Measurements from ENCODE around the gene RNF44.

The RNF44 gene

GRCh38 chr5:176532795-176533194 lies 4.4 kb downstream of the RNF44 start:
- no peaks in the 10 kb centered on the region for H3K9me3 ChIP-seq (replicated peaks; ENCODE audit: insufficient read depth, low read length)
- H3K79me2 ChIP-seq (ENCODE audit: low read length), result peaks cover 39% of the 10 kb centered on the region
- H3F3A ChIP-seq (ENCODE audit: insufficient read depth, low read length), result peaks cover 2% of the 10 kb centered on the region; the same call in 1 of the 2 replicates
- H3K4me2 ChIP-seq (ENCODE audit: low read depth, low read length), result no peak overlapping the region
- no peak overlapping the region for H3K27ac ChIP-seq (ENCODE audit: low read length)
- no peak overlapping the region for H3K9ac ChIP-seq (ENCODE audit: low read length)
- no peak for TF ChIP-seq EZH2phosphoT487 (IDR thresholded peaks at IDR 0.05; ENCODE audit: low read length)
- TF ChIP-seq EZH2 (optimal IDR thresholded peaks at IDR 0.05; ENCODE audit: low read depth, low read length), result no peak
- no peak for TF ChIP-seq CTCF (IDR thresholded peaks at IDR 0.05; ENCODE audit: low read length)
- H3K9me2 ChIP-seq (replicated peaks; ENCODE audit: insufficient read depth, low read length), result no peaks in the 10 kb centered on the region
- no peaks in the 10 kb centered on the region for H3K27me3 ChIP-seq (replicated peaks; ENCODE audit: insufficient read depth, low read length)
- H3K36me3 ChIP-seq (replicated peaks; ENCODE audit: insufficient read depth, low read length), result no peaks in the 10 kb centered on the region
- H2AFZ ChIP-seq (ENCODE audit: low read length), result no peak overlapping the region
- no peak for DNase-seq
- peaks cover 4% of the 10 kb centered on the region; the same call in 1 of the 2 replicates for H3K4me1 ChIP-seq (ENCODE audit: low read length)
- H3K4me3 ChIP-seq (ENCODE audit: low read length), result no peak overlapping the region
- H4K20me1 ChIP-seq (ENCODE audit: insufficient read depth, low read length), result no peaks in the 10 kb centered on the region

- Histone ChIP-seq H2AFZ (ENCODE audit: low read length) (no peak overlapping the region), H3K4me2 (ENCODE audit: low read depth, low read length) (no peak overlapping the region), H3K27ac (ENCODE audit: low read length) (no peak overlapping the region), H3K36me3 (replicated peaks; ENCODE audit: insufficient read depth, low read length) (no peaks in the 10 kb centered on the region), H3K9me3 (replicated peaks; ENCODE audit: insufficient read depth, low read length) (no peaks in the 10 kb centered on the region), H3F3A (ENCODE audit: insufficient read depth, low read length) (peaks cover under 1% of the 10 kb centered on the region; the same call in 1 of the 2 replicates), H3K9ac (ENCODE audit: low read length) (no peak overlapping the region), H3K27me3 (replicated peaks; ENCODE audit: insufficient read depth, low read length) (no peaks in the 10 kb centered on the region), H3K79me2 (ENCODE audit: low read length) (peaks cover 39% of the 10 kb centered on the region), H3K4me1 (ENCODE audit: low read length) (peaks cover 4% of the 10 kb centered on the region; the same call in 1 of the 2 replicates), H4K20me1 (ENCODE audit: insufficient read depth, low read length) (no peaks in the 10 kb centered on the region), H3K9me2 (replicated peaks; ENCODE audit: insufficient read depth, low read length) (no peaks in the 10 kb centered on the region), H3K4me3 (ENCODE audit: low read length) (no peak overlapping the region)
- TF ChIP-seq EZH2 (optimal IDR thresholded peaks at IDR 0.05; ENCODE audit: low read depth, low read length) (no peak), EZH2phosphoT487 (IDR thresholded peaks at IDR 0.05; ENCODE audit: low read length) (no peak), CTCF (IDR thresholded peaks at IDR 0.05; ENCODE audit: low read length) (no peak)
- DNase-seq, result no peak
Observed at GRCh38 chr5:176531902-176532493, 5.2 kb downstream of the RNF44 start.

DNA sequence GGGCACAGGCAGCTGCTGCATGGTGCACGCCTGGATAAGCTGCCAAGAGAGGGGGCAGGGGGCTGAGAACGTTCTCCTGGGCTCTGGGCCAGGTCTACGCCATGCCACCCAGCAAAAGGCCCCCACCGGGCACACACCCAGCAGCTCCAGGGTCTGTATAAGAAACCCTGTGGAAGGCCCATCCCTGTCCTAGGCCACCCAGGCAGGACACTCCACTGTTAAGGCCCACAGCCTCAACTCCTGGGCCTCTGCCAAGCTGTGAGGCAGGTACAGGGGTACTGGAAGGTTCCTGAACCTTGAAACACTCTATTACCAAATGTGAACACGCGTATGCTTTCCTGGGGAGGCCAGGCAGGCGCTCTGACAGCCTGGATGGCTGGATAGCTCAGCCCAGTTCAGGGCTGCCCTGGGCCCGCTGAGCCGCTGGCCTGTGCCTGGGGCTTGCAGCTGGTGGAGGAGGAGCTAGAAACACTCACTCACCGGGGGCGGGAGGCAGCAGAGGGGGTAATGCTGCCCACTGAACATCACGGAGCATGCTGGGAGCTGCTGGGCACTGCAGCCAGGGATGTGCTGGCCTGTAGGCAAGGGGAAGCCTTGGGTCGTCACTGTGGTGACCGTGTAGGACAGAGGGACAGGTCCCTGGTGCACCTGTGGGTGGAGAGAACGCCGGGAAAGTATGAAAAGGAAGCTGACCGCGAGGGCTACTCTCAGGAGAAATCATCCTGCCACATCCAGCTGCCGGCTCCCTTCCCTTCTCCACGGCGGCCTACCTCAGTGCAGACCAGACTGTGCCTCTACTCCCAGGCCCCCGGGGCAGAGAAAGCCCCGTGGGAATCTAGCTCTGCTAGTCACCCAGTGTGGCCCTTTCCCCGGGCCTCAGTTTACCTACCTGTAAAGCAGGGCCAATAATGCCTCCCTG lies 6.0 kb downstream of the RNF44 start:
- Histone ChIP-seq H3K79me2 (ENCODE audit: low read length) (peaks cover 36% of the 10 kb centered on the region), H3K4me1 (ENCODE audit: low read length) (peaks cover 4% of the 10 kb centered on the region; the same call in 1 of the 2 replicates), H3K4me3 (ENCODE audit: low read length) (no peak overlapping the region), H3K4me2 (ENCODE audit: low read depth, low read length) (no peak overlapping the region), H3F3A (ENCODE audit: insufficient read depth, low read length) (no peaks in the 10 kb centered on the region), H3K36me3 (replicated peaks; ENCODE audit: insufficient read depth, low read length) (no peaks in the 10 kb centered on the region), H3K27me3 (replicated peaks; ENCODE audit: insufficient read depth, low read length) (no peaks in the 10 kb centered on the region), H3K9ac (ENCODE audit: low read length) (no peak overlapping the region), H3K9me2 (replicated peaks; ENCODE audit: insufficient read depth, low read length) (no peaks in the 10 kb centered on the region), H2AFZ (ENCODE audit: low read length) (no peak overlapping the region), H4K20me1 (ENCODE audit: insufficient read depth, low read length) (no peaks in the 10 kb centered on the region), H3K9me3 (replicated peaks; ENCODE audit: insufficient read depth, low read length) (no peaks in the 10 kb centered on the region), H3K27ac (ENCODE audit: low read length) (no peak overlapping the region)
- no peak for DNase-seq
- TF ChIP-seq EZH2 (optimal IDR thresholded peaks at IDR 0.05; ENCODE audit: low read depth, low read length) (no peak), CTCF (IDR thresholded peaks at IDR 0.05; ENCODE audit: low read length) (no peak), EZH2phosphoT487 (IDR thresholded peaks at IDR 0.05; ENCODE audit: low read length) (no peak)

Data from MM.1S (cell line).